Fibroblast of lung (primary cell): ENCODE measurements around the gene TMEM179. TPM values are rescaled to one million over a fixed set of nuclear protein-coding genes. Genes with fewer than 3 reads are reported as not detected.

ENCODE experiments used
- DNase-seq, 2 donors: peaks; one replicate each; pipeline versions ENCODE4 v3.0.0 to v3.0.0-alpha.2; 2010; ENCODE audit warnings: low read depth in 2 of 2
- H2AFZ ChIP-seq: 2 replicates; pipeline ENCODE4 v1.5.1; 2012; ENCODE audit warnings: low read length, control low read depth, inconsistent platforms
- H3K27ac ChIP-seq: 2 replicates; pipeline ENCODE4 v1.5.1; 2011; ENCODE audit warnings: low read length, control low read depth; ENCODE audit not compliant: insufficient read depth
- H3K27me3 ChIP-seq: 2 replicates; pipeline ENCODE4 v1.5.1; 2011; ENCODE audit warnings: mild to moderate bottlenecking, low read length; ENCODE audit not compliant: control insufficient read depth, insufficient read depth
- H3K36me3 ChIP-seq: 2 replicates; pipeline ENCODE4 v1.5.1; 2011; ENCODE audit warnings: low read length; ENCODE audit not compliant: control insufficient read depth, insufficient read depth
- H3K4me1 ChIP-seq: 2 replicates; pipeline ENCODE4 v1.5.1; 2011; ENCODE audit warnings: low read length; ENCODE audit not compliant: control insufficient read depth, insufficient read depth; ENCODE audit errors: extremely low read depth
- H3K4me2 ChIP-seq: 2 replicates; pipeline ENCODE4 v1.5.1; 2011; ENCODE audit warnings: low read length, control low read depth; ENCODE audit not compliant: insufficient read depth; ENCODE audit errors: extremely low read depth
- H3K4me3 ChIP-seq, 4 experiments: fragments of 200-600 bp in 1 of 4; sonication (generic) in 1 of 4; replicated peaks in 1 of 4; 2 replicates each; pipeline ENCODE4 v1.5.1; 2011 to 2016; ENCODE audit warnings: low read length in 4 of 4, low read depth in 3 of 4, mild to moderate bottlenecking in 3 of 4, control low read depth in 2 of 4, inconsistent platforms in 1 of 4, mixed read lengths in 1 of 4; ENCODE audit not compliant: insufficient read depth in 1 of 4; ENCODE audit errors: control extremely low read depth in 1 of 4
- H3K79me2 ChIP-seq: 2 replicates; pipeline ENCODE4 v1.5.1; 2012; ENCODE audit warnings: mild to moderate bottlenecking, low read length, inconsistent platforms; ENCODE audit not compliant: control insufficient read depth, insufficient read depth
- H3K9ac ChIP-seq: 2 replicates; pipeline ENCODE4 v1.5.1; 2011; ENCODE audit warnings: mild to moderate bottlenecking, low read length, control low read depth; ENCODE audit not compliant: insufficient read depth
- H3K9me3 ChIP-seq: 2 replicates; pipeline ENCODE4 v1.5.1; 2012; ENCODE audit warnings: low read depth, low read length; ENCODE audit not compliant: control insufficient read depth, insufficient read depth
- H4K20me1 ChIP-seq: 2 replicates; pipeline ENCODE4 v1.5.1; 2011; ENCODE audit warnings: low read length; ENCODE audit not compliant: control insufficient read depth, insufficient read depth; ENCODE audit errors: extremely low read depth
- CTCF ChIP-seq, 2 donors: IDR thresholded peaks in 1 of 2; conservative IDR thresholded peaks in 1 of 2; 1 replicate in 1 of 2; 2 replicates in 1 of 2; pipeline ENCODE4 v1.5.1; 2011 to 2012; ENCODE audit warnings: low read length in 2 of 2, control low read depth in 1 of 2, inconsistent platforms in 1 of 2, low read depth in 1 of 2, mild to moderate bottlenecking in 1 of 2
- EZH2 ChIP-seq: IDR thresholded peaks from 2 replicates; pipeline ENCODE4 v1.5.1; 2012; ENCODE audit warnings: low read length, control low read depth, mild to moderate bottlenecking; ENCODE audit errors: missing control alignments
- polyA plus RNA-seq, 2 donors: library from polyadenylated mRNA; depleted of rRNA in 1 of 2; stranded (reverse) in 1 of 2; unstranded in 1 of 2; fragments of >200 nt; gene quantifications; 2 replicates each; pipeline ENCODE4 v1.2.1, GENCODE V29; 2011 to 2012; ENCODE audit warnings: missing spikeins in 1 of 2
- total RNA-seq: library from RNA; depleted of rRNA; stranded (reverse); fragments of >200 nt; gene quantifications from 2 replicates; pipeline ENCODE4 v1.2.1, GENCODE V29; 2014

The TMEM179 gene
- total and polyA plus RNA-seq, 2 donors (not counting 1 experiment from before 2014, with no cell fraction given) = under 0.01 to 0.03 TPM

GRCh38 chr14:104561632-104562495 lies 42.7 kb downstream of the TMEM179 start:
- H3K9me3 ChIP-seq = no peaks in the 10 kb centered on the region
- no peak for DNase-seq

GRCh38 chr14:104561124-104561557 lies 43.4 kb downstream of the TMEM179 start:
- H3K4me1 ChIP-seq = no peaks in the 10 kb centered on the region
- H2AFZ ChIP-seq = no peak overlapping the region
- no peaks in the 10 kb centered on the region for H3K36me3 ChIP-seq
- no peak overlapping the region for H3K4me3 ChIP-seq
- H3K4me2 ChIP-seq = no peak overlapping the region
- no peaks in the 10 kb centered on the region for H4K20me1 ChIP-seq
- no peak overlapping the region for H3K27ac ChIP-seq
- no peaks in the 10 kb centered on the region for H3K27me3 ChIP-seq
- no peak for TF ChIP-seq EZH2
- no peak for TF ChIP-seq CTCF (conservative IDR thresholded peaks at IDR 0.05 in 1 of 2, IDR thresholded peaks at IDR 0.05 in 1 of 2; ENCODE audit: low read depth in 1 of 2, low read length in 2 of 2)
- no peak overlapping the region for H3K9ac ChIP-seq
- no peaks in the 10 kb centered on the region for H3K79me2 ChIP-seq
- DNase-seq = no peak
- H3K9me3 ChIP-seq = no peaks in the 10 kb centered on the region

More at GRCh38 chr14:104561632-104562495, 42.7 kb downstream of the TMEM179 start:
- Histone ChIP-seq H2AFZ (no peak overlapping the region), H3K4me2 (no peak overlapping the region), H3K27me3 (no peaks in the 10 kb centered on the region), H4K20me1 (no peaks in the 10 kb centered on the region), H3K36me3 (no peaks in the 10 kb centered on the region), H3K4me1 (no peaks in the 10 kb centered on the region), H3K4me3 (no peak overlapping the region), H3K9ac (no peak overlapping the region), H3K27ac (no peak overlapping the region), H3K79me2 (no peaks in the 10 kb centered on the region)
- TF ChIP-seq EZH2 (no peak), CTCF (conservative IDR thresholded peaks at IDR 0.05 in 1 of 2, IDR thresholded peaks at IDR 0.05 in 1 of 2; ENCODE audit: low read depth in 1 of 2, low read length in 2 of 2) (no peak)

GRCh38 chr14:104560586-104560945 lies 44.0 kb downstream of the TMEM179 start:
- H3K4me1 ChIP-seq = no peaks in the 10 kb centered on the region
- TF ChIP-seq CTCF (conservative IDR thresholded peaks at IDR 0.05 in 1 of 2, IDR thresholded peaks at IDR 0.05 in 1 of 2; ENCODE audit: low read depth in 1 of 2, low read length in 2 of 2) (no peak), EZH2 (no peak)
- no peaks in the 10 kb centered on the region for H3K79me2 ChIP-seq
- no peaks in the 10 kb centered on the region for H4K20me1 ChIP-seq
- no peaks in the 10 kb centered on the region for H3K36me3 ChIP-seq
- no peaks in the 10 kb centered on the region for H3K27me3 ChIP-seq
- H3K27ac ChIP-seq = no peak overlapping the region
- no peak overlapping the region for H2AFZ ChIP-seq
- H3K4me3 ChIP-seq = no peak overlapping the region
- no peak for DNase-seq
- no peak overlapping the region for H3K9ac ChIP-seq
- H3K4me2 ChIP-seq = no peak overlapping the region
- no peaks in the 10 kb centered on the region for H3K9me3 ChIP-seq
